ENCODE data around the gene EMID1.

EMID1 gene

DNA sequence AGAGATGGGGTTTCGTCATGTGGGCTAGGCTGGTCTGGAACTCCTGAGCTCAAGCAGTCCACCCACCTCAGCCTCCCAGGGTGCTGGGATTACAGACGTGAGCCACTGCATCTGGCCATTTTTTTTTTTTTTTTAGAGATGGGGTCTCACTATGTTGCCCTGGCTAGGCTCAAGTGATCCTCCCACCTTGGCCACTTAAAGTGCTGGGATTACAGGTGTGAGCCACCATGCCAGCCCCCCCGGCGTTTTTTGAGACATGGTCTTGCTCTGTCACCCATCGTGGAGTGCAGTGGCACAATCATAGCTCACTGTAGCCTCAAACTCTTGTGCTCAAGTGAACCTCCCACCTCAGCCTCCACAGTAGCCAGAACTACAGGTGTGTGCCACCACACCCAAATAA is 45.6 kb downstream of the EMID1 start:
- TF ChIP-seq, protein P1, sequence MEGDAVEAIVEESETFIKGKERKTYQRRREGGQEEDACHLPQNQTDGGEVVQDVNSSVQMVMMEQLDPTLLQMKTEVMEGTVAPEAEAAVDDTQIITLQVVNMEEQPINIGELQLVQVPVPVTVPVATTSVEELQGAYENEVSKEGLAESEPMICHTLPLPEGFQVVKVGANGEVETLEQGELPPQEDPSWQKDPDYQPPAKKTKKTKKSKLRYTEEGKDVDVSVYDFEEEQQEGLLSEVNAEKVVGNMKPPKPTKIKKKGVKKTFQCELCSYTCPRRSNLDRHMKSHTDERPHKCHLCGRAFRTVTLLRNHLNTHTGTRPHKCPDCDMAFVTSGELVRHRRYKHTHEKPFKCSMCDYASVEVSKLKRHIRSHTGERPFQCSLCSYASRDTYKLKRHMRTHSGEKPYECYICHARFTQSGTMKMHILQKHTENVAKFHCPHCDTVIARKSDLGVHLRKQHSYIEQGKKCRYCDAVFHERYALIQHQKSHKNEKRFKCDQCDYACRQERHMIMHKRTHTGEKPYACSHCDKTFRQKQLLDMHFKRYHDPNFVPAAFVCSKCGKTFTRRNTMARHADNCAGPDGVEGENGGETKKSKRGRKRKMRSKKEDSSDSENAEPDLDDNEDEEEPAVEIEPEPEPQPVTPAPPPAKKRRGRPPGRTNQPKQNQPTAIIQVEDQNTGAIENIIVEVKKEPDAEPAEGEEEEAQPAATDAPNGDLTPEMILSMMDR (conservative IDR thresholded peaks at IDR 0.05; ENCODE audit: low read length) = no peak
- no peak for TF ChIP-seq EZH2phosphoT487 (IDR thresholded peaks at IDR 0.05; ENCODE audit: borderline replicate concordance)
- Histone ChIP-seq H3K9ac (ENCODE audit: low read depth, low read length, poor library complexity, severe bottlenecking) (no peak overlapping the region), H3K4me2 (ENCODE audit: low read depth, low read length, poor library complexity, severe bottlenecking) (no peak overlapping the region), H3K27me3 (ENCODE audit: insufficient read depth, low read length, poor library complexity, severe bottlenecking) (no peaks in the 10 kb centered on the region), H3K4me3 (ENCODE audit: low read length, poor library complexity, severe bottlenecking) (no peak overlapping the region), H3K9me3 (ENCODE audit: insufficient read depth, low read depth, low read length) (no peaks in the 10 kb centered on the region), H3K9me2 (replicated peaks; ENCODE audit: low read depth, low read length) (no peaks in the 10 kb centered on the region), H3K36me3 (ENCODE audit: insufficient read depth, low read length) (peaks cover 66% of the 10 kb centered on the region; the same call in 1 of the 2 replicates), H3K4me1 (ENCODE audit: insufficient read depth, low read length, poor library complexity, severe bottlenecking) (no peaks in the 10 kb centered on the region), H3F3A (ENCODE audit: low read depth) (no peaks in the 10 kb centered on the region), H2AFZ (ENCODE audit: low read length) (no peak overlapping the region), H4K20me1 (ENCODE audit: insufficient read depth, low read length, poor library complexity, severe bottlenecking) (no peaks in the 10 kb centered on the region), H3K79me2 (ENCODE audit: insufficient read depth, low read length) (no peaks in the 10 kb centered on the region)

DNA sequence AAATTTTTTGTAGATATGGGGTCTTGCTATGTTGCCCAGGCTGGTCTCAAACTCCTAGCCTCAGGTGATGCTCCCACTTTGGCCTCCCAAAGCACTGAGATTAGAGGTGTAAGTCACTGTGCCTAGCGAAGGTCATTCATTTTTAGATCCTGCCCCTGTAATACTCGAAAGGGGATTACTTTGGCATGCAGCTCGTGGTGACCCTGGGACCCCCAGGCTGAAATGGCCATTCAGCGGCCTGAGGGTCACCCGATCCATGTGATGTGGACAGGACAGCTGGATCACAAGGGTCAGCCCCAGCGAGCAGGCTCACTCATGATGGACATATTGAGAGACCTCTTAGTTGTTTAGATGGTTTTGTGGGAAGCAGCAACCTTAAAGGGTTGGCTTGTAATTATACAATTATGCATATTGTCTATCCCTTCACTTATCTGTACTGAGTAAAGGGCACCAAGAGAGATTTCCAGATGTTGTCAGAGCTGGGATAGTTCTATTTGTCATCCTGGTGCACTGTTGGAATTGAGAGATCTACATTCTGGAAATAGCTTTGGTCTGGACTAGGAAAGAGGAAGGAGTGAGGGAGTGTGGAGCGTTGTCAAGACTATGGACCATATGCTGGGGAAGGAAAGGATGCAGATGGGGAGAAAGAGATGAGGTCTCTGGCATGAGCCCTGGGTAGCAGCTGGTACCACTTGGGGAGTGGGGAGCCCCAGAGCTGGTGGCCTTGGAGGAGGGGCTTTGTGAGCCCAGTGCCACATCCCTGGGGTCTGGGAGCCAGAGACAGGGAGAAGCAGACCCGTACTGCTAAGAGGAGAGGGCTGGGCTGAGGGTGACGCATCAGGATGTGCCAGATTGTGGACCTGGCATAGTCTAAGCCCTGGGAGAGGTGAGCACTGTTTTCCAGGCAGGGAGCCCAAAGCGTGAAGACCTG is 46.5 kb downstream of the EMID1 start:
- H4K20me1 ChIP-seq (ENCODE audit: insufficient read depth, low read length, poor library complexity, severe bottlenecking) = no peaks in the 10 kb centered on the region
- H3K4me2 ChIP-seq (ENCODE audit: low read depth, low read length, poor library complexity, severe bottlenecking) = no peak overlapping the region
- no peaks in the 10 kb centered on the region for H3K27me3 ChIP-seq (ENCODE audit: insufficient read depth, low read length, poor library complexity, severe bottlenecking)
- H2AFZ ChIP-seq (ENCODE audit: low read length) = no peak overlapping the region
- H3K9me3 ChIP-seq (ENCODE audit: insufficient read depth, low read depth, low read length) = no peaks in the 10 kb centered on the region
- H3K9me2 ChIP-seq (replicated peaks; ENCODE audit: low read depth, low read length) = no peaks in the 10 kb centered on the region
- no peak overlapping the region for H3K4me3 ChIP-seq (ENCODE audit: low read length, poor library complexity, severe bottlenecking)
- no peaks in the 10 kb centered on the region for H3K79me2 ChIP-seq (ENCODE audit: insufficient read depth, low read length)
- no peaks in the 10 kb centered on the region for H3F3A ChIP-seq (ENCODE audit: low read depth)
- TF ChIP-seq EZH2phosphoT487 (IDR thresholded peaks at IDR 0.05; ENCODE audit: borderline replicate concordance) = no peak
- TF ChIP-seq, protein P1 (conservative IDR thresholded peaks at IDR 0.05; ENCODE audit: low read length) = no peak
- H3K9ac ChIP-seq (ENCODE audit: low read depth, low read length, poor library complexity, severe bottlenecking) = no peak overlapping the region
- H3K4me1 ChIP-seq (ENCODE audit: insufficient read depth, low read length, poor library complexity, severe bottlenecking) = no peaks in the 10 kb centered on the region
- peaks cover 65% of the 10 kb centered on the region; the same call in 1 of the 2 replicates for H3K36me3 ChIP-seq (ENCODE audit: insufficient read depth, low read length)

- Histone ChIP-seq H3K4me2 (ENCODE audit: low read depth, low read length, poor library complexity, severe bottlenecking) (no peak overlapping the region), H3K4me1 (ENCODE audit: insufficient read depth, low read length, poor library complexity, severe bottlenecking) (no peaks in the 10 kb centered on the region), H3K9me3 (ENCODE audit: insufficient read depth, low read depth, low read length) (no peaks in the 10 kb centered on the region), H2AFZ (ENCODE audit: low read length) (no peak overlapping the region), H3F3A (ENCODE audit: low read depth) (no peaks in the 10 kb centered on the region), H4K20me1 (ENCODE audit: insufficient read depth, low read length, poor library complexity, severe bottlenecking) (no peaks in the 10 kb centered on the region), H3K27me3 (ENCODE audit: insufficient read depth, low read length, poor library complexity, severe bottlenecking) (no peaks in the 10 kb centered on the region), H3K79me2 (ENCODE audit: insufficient read depth, low read length) (no peaks in the 10 kb centered on the region), H3K36me3 (ENCODE audit: insufficient read depth, low read length) (peaks cover 72% of the 10 kb centered on the region; the same call in 1 of the 2 replicates), H3K9me2 (replicated peaks; ENCODE audit: low read depth, low read length) (no peaks in the 10 kb centered on the region), H3K4me3 (ENCODE audit: low read length, poor library complexity, severe bottlenecking) (no peak overlapping the region), H3K9ac (ENCODE audit: low read depth, low read length, poor library complexity, severe bottlenecking) (no peak overlapping the region)
- no peak for TF ChIP-seq EZH2phosphoT487 (IDR thresholded peaks at IDR 0.05; ENCODE audit: borderline replicate concordance)
- TF ChIP-seq, protein P1 (conservative IDR thresholded peaks at IDR 0.05; ENCODE audit: low read length) = no peak
Measured at GRCh38 chr22:29253561-29254285, 48.0 kb downstream of the EMID1 start.

All from Loucy (cell line).